Stimulated activated CD4-positive, alpha-beta T cell treated with anti-CD3 and anti-CD28 coated beads, TNF-alpha, amount 100 ng/mL, for 24 hours (primary cell): ENCODE results near the gene FRMD4A.
"Not testable (repeated sequence)": the region's sequence is repeated elsewhere in the genome, so short reads cannot be mapped to it uniquely, and the experiment has no call there.

ENCODE experiments used
- DNase-seq, 3 experiments: peaks; one replicate each; pipeline ENCODE4 v3.0.0-alpha.2; 2020; ENCODE audit warnings: low read depth in 3 of 3

Gene FRMD4A

DNA sequence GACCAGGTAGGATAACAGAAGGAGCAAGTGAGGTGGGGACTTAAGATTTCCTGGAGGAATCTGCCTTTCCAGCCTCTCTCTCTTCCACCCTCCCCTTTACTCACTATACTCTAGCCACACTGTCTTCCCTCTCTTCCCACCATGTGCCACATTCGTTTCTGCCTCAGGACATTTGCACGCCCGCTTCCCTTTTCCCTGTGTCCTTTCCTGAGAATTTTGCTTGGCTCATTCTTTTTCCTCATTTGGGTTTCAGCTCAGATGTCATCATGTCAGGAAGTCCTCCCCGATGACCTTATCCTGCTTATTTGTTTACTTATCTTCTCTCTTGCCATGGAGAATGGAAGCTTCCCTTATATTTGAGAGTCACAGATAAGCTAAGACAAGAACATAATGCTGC is 380.2 kb downstream of the FRMD4A start:
- no peak for DNase-seq

DNA sequence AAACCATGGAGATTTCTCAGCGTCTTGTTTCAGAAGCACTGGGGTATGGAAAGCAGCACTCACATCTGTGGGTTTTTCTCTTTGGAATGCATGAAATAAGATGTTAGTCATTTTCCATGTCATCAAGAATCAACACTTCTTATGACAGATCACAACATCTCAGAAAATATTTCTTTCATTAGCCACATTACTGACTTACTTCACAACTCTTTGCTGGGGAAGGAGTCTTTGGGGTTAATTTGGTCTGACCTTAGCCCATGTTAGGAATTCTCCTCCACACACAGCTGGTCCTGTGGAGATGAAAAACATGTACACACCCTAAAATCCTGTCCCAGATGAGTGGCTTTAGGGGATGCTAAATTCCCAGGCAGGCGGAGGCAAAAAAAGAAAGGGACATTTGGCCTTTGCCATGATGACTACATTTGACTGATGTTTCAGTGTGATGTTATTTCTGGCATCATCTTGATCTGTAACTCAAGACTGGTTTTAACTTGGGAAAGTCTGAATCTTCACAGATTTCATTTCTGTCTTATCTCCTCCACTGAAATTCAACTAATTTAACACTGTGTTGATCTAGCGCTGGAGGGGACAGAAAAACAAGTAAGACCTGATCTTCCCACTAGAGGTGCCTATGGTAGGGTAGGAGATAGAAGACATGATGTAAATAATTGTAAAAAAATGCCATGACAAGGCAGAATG is 380.7 kb downstream of the FRMD4A start:
- DNase-seq, result no peak

- DNase-seq, result no peak
Observed at GRCh38 chr10:13946209-13946460, 384.6 kb downstream of the FRMD4A start.

DNA sequence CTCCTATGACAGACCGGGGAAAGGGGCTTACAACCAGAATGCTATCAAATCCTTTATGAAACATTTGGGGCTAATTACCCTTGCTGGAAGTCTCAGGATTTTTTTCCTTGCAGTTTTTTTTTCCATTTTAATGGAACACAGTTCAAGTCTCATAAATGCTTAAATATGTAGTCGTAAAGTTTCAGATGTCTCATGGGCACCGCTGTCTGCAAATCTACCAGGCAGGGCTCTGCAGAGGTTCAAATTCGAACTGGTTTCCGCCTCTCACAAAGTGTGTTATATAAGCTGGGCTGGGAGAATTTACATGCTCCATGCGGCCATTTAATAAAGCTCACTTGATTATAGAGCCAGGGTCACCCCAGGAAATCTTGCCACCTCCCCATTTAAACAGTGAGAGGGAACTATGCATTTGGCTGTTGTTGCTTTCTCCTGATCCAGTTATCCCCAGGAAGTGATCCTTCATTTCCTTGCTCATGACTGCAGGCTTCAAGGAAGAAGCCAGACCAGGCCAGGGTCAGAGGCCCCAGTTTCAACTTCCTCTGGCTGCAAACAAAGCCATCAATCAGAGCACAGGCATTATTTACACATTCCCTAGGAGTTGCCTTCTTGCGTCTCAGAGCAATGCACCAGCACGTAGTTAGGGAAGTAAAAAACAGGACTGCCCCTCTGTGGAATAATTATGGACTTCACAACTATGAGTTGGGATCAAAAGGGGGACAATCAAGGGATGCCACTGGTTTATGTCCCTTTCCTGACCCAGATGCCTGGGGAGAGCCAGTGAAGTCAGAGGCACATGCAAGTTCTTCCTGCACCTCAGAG is 385.1 kb downstream of the FRMD4A start:
- no peak for DNase-seq

DNA sequence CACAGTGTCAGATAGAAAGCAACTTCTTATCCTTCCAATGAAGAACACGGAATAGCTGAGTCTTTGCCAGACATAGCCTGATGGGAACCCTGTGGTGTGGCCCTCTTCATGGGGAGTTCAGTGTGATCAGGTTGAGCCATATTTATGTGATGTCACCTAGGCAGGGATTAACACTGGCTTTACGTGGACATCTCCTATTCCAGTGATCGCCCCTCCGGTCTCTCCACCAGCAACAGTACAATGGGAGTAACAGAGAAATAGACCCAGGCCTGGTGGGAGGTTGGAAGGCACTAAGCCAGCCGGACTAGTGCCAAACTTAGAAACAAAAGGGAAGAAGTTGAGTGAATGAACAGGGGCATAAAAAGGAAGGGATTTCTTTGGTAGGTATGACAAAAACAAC is 385.9 kb downstream of the FRMD4A start:
- no peak for DNase-seq

GRCh38 chr10:13943735-13944398 is 386.9 kb downstream of the FRMD4A start:
- DNase-seq, result no peak

- no peak for DNase-seq
Observed at GRCh38 chr10:13942035-13942434, 388.7 kb downstream of the FRMD4A start.

DNA sequence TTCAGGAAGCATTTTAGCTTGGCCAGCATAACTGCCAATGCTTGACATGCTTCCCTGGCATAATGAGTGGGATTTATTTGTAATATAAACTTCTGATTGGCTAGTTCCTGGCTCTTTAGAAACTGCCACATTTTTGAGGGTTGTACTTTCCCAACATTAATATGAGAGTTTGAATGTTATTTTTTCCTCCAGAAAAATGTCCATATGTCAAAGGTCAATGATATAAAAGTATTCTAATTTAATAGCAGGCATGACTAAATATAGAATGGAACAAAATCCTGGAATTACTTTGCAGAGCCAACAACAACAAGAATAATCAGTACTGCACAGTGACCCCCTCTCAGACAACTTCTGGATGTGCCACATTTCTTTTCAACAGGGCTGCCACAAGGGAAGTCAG is 391.3 kb downstream of the FRMD4A start:
- no peak for DNase-seq

DNA sequence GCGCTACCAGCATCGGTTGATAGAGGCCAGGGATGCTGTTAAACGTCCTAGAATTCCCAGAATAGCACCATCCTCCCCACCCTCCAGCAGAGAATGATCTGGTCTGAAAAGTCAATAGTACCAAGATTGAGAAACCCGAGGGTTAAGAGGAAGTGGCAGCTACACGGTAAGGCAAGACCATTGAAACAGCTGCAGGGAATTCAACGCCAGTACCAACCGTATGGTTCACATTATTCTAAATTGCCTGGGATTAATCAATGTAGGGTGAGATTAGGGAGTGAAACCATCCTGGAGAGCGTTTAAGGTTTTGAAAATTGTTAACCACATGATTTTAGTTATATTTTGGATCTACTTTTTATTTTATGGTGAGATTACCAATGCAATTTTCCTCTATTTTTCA is 391.8 kb downstream of the FRMD4A start:
- no peak for DNase-seq

DNA sequence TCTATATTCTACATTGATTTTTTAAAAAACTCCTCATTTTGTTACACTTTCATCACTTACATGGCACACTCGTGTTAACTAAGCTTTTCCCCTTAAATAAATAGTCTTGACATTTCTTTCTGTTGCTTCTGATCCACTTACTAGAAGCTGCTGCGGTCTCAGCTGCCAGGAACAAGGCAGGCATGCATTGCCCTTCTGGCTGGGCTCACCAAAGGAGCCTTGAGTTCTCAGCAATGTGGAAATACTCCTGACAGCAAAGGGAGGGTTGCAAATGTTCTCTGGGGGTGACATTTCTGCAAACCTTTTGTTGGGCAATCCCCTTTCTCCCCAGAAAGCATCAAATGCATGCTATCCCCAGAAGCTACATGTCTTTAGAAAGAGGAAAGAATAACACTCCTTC is 393.9 kb downstream of the FRMD4A start:
- DNase-seq, result no peak

DNA sequence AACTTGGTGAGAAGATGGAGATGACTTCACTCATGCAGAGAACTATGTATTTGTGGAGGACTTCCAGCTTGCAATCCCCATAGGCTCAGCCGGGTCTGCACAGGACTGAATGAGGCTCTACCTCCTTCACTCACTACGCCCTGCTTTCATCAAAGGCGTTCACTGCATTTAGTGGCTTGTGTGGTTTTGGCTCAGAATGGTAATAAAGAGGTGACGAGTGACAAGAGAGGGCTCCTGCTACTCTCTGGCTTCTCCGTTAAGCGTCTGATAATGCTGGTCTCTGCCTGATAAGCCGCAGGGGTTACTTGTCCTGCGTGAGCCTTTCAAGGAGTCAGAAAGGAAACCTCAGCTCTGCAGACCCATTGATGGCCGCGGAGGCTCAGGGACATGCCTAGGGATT is 400.6 kb downstream of the FRMD4A start:
- DNase-seq, result no peak

GRCh38 chr10:13928451-13928850 is 402.3 kb downstream of the FRMD4A start:
- DNase-seq, result no peak

DNA sequence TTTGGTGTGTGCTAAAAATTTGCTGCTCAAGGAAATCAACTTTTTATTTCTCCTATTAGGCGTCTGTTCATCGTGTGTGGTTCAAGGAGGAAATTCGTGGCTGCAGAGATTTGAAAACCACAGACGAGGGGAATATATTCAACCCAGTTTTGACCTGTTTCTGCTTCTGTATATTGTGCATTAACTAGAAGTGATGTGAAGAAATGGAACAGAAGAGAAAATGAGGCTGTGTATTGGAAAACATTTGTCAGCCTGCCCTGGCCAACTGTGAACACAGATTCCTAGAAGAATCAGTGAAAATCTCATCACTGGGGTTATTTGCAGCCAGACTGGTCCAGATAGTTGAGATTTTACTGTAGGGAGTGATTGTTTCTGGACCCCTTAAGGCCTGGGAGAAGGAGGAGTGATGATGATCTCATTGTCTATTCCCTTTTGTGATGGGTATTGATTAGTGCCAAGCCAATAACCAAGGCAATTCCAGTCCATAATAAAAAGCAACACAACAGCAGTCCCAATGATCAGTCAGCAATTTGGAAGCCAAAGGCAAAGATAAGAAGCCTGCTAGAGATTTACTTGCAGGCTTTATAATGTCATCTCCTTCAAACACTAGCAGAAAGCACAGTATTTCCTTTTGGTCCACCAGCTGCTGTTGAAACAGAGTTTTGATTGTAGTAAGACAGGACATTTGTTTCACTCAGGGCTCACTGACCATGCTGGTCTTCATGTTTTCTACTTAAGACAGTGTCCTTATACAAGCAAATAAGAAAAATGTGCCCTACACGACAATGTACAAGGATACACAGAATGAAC is 404.5 kb downstream of the FRMD4A start:
- DNase-seq, result no peak

GRCh38 chr10:13924040-13924725 is 406.5 kb downstream of the FRMD4A start:
- DNase-seq, result no peak

GRCh38 chr10:13922586-13922985 is 408.1 kb downstream of the FRMD4A start:
- no peak for DNase-seq

- DNase-seq, result no peak
Observed at GRCh38 chr10:13921941-13922340, 408.8 kb downstream of the FRMD4A start.

DNA sequence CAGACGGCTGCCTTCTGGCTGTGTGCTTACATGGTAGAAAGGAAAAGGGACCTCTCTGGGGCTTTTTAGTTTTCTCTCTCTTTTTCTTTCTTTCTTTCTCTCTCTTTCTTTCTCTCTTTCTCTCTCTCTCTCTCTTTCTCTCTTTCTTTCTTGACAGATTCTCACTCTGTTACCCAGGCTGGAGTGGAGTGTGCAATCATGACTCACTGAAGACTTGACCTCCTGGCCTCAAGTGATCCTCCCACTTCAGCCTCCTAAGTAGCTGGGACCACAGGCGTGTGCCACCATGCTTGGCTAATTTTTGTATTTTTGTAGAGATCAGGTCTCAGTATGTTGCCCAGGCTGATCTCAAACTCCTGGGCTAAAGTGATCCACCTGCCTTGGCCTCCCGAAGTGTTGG is 409.6 kb downstream of the FRMD4A start:
- DNase-seq, result not testable (repeated sequence)

GRCh38 chr10:13920465-13920864 is 410.3 kb downstream of the FRMD4A start:
- no peak for DNase-seq

DNA sequence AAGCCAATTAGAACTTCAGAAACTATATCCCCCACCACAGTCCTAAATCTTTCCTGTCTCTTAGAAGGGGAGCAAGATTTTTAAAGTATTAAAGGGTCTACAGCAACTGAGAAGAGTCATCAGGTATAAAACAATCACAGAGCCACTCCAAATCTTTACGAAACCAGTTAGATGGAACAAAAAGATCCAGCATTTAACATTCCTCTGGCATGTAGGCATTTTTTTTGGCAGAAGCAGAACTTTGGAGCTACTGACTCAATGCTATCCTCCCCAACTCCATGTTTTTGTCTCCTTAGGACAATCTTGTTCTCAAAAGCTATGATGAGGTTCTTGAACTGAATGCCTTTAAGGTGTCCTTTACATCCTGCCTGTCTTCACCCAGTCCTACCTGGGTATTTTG is 410.7 kb downstream of the FRMD4A start:
- DNase-seq, result no peak

GRCh38 chr10:13917791-13918190 is 412.9 kb downstream of the FRMD4A start:
- no peak for DNase-seq

DNA sequence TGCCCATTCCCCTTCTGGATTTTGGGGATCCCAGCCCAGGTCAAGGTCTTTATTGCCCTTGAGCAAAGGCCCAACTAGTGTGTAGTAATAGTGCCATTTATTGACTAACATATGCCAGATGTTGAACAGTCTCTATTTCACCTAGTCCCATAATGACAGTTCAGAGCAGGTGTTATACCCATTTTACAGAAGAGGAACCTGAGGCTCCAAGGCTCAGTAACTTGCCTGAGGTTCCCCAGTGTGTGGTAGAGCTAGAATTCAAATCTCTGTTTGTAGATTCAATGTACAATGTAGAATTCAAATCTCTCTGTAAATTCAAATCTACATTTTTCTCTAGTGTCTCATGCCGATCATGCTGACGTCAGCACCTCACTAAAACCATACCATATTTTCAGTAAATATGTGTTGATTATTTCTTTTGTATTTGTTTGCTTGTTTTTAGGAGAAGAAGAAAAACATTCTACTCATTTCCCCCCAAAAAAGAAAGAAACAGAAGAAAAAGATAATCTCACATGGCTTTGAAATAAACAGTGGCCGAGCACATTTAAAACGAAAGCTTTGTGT is 414.3 kb downstream of the FRMD4A start:
- DNase-seq, result no peak
